Measurements from ENCODE around the gene FRMD4A. TPM values are rescaled to one million over a fixed set of nuclear protein-coding genes. Genes with fewer than 3 reads are reported as not detected.

FRMD4A gene
- total RNA-seq, 1 donor from 2014 or later: 20.2 TPM

DNA sequence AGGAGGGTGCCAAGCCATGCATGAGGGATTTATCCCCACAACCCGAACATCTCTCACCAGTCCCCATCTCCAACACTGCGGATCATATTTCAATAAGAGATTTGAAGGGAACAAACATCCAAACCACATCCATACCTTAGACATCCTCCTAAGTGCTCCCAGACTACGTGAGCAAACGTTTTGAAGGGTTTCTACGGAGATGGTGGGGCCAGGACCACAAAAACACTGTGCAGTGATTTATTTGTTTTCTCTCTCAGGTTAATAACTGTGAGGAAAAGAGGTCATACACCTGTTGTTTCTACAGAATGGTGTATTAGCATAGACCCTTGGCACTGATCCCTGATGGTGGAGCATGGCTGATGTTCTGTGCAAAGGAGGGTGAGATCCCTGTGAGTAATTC lies 277.8 kb downstream of the FRMD4A start:
- no peaks in the 10 kb centered on the region for H3F3A ChIP-seq (ENCODE audit: low read depth)
- DNase-seq (ENCODE audit: low spot score): no peak
- H3K9me3 Mint-ChIP-seq: peaks cover 27% of the 10 kb centered on the region
- H3K9ac ChIP-seq: no peak overlapping the region
- H4K20me1 ChIP-seq (ENCODE audit: low read depth): no peaks in the 10 kb centered on the region
- H3K79me2 ChIP-seq (ENCODE audit: low read depth): no peaks in the 10 kb centered on the region
- no peaks in the 10 kb centered on the region for H3K9me3 ChIP-seq (ENCODE audit: low read depth)
- peaks cover 15% of the 10 kb centered on the region for H3K36me3 Mint-ChIP-seq
- H3K4me2 ChIP-seq: no peak overlapping the region
- no peak overlapping the region for H3K27ac ChIP-seq
- H3K27ac Mint-ChIP-seq: no peak overlapping the region
- peaks cover 10% of the 10 kb centered on the region for H3K4me1 ChIP-seq
- no peaks in the 10 kb centered on the region for H3K27me3 Mint-ChIP-seq (ENCODE audit: insufficient read depth, low read depth)
- H2AFZ ChIP-seq (replicated peaks): no peak overlapping the region
- peaks cover 25% of the 10 kb centered on the region for H3K4me1 Mint-ChIP-seq
- no peak overlapping the region for H3K4me3 ChIP-seq
- no peak for TF ChIP-seq EZH2phosphoT487 (IDR thresholded peaks at IDR 0.05)
- TF ChIP-seq, protein P1, sequence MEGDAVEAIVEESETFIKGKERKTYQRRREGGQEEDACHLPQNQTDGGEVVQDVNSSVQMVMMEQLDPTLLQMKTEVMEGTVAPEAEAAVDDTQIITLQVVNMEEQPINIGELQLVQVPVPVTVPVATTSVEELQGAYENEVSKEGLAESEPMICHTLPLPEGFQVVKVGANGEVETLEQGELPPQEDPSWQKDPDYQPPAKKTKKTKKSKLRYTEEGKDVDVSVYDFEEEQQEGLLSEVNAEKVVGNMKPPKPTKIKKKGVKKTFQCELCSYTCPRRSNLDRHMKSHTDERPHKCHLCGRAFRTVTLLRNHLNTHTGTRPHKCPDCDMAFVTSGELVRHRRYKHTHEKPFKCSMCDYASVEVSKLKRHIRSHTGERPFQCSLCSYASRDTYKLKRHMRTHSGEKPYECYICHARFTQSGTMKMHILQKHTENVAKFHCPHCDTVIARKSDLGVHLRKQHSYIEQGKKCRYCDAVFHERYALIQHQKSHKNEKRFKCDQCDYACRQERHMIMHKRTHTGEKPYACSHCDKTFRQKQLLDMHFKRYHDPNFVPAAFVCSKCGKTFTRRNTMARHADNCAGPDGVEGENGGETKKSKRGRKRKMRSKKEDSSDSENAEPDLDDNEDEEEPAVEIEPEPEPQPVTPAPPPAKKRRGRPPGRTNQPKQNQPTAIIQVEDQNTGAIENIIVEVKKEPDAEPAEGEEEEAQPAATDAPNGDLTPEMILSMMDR (IDR thresholded peaks at IDR 0.05): no peak
- no peak for TF ChIP-seq EZH2 (IDR thresholded peaks at IDR 0.05)
- no peaks in the 10 kb centered on the region for H3K27me3 ChIP-seq
- H3K36me3 ChIP-seq: no peaks in the 10 kb centered on the region
- no peak overlapping the region for H3K4me3 Mint-ChIP-seq

DNA sequence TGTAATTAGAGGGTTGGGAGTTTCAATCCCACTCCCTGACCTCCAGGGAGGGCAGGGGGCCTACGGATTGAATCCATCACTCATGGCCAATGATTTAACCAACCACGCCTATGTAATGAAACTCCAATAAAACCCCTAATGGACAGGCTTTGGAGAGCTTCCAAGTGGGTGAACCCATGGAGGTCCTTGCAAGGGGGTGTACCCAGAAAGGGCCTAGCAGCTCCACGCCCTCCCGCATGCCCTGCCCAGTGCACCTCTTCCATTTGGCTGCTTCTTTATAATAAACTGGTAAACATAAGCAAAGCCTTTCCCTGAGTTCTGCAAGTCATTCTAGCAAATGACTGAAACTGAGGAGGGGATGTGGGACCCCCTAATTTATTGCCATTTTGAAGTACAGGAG lies 280.1 kb downstream of the FRMD4A start:
- no peak overlapping the region for H3K4me3 ChIP-seq
- no peak overlapping the region for H3K4me2 ChIP-seq
- H3F3A ChIP-seq (ENCODE audit: low read depth): no peaks in the 10 kb centered on the region
- TF ChIP-seq EZH2phosphoT487 (IDR thresholded peaks at IDR 0.05): no peak
- TF ChIP-seq, protein P1 (IDR thresholded peaks at IDR 0.05): no peak
- no peak for TF ChIP-seq EZH2 (IDR thresholded peaks at IDR 0.05)
- no peaks in the 10 kb centered on the region for H3K9me3 ChIP-seq (ENCODE audit: low read depth)
- no peaks in the 10 kb centered on the region for H4K20me1 ChIP-seq (ENCODE audit: low read depth)
- H3K9ac ChIP-seq: no peak overlapping the region
- H3K4me1 ChIP-seq: no peaks in the 10 kb centered on the region
- H3K36me3 Mint-ChIP-seq: peaks cover 15% of the 10 kb centered on the region
- H3K4me1 Mint-ChIP-seq: peaks cover 9% of the 10 kb centered on the region
- no peaks in the 10 kb centered on the region for H3K36me3 ChIP-seq
- H3K27me3 ChIP-seq: no peaks in the 10 kb centered on the region
- no peak overlapping the region for H3K27ac ChIP-seq
- H3K27me3 Mint-ChIP-seq (ENCODE audit: insufficient read depth, low read depth): no peaks in the 10 kb centered on the region
- H3K4me3 Mint-ChIP-seq: no peak overlapping the region
- DNase-seq (ENCODE audit: low spot score): no peak
- no peak overlapping the region for H2AFZ ChIP-seq (replicated peaks)
- peaks cover 23% of the 10 kb centered on the region for H3K9me3 Mint-ChIP-seq
- H3K27ac Mint-ChIP-seq: no peak overlapping the region
- no peaks in the 10 kb centered on the region for H3K79me2 ChIP-seq (ENCODE audit: low read depth)

DNA sequence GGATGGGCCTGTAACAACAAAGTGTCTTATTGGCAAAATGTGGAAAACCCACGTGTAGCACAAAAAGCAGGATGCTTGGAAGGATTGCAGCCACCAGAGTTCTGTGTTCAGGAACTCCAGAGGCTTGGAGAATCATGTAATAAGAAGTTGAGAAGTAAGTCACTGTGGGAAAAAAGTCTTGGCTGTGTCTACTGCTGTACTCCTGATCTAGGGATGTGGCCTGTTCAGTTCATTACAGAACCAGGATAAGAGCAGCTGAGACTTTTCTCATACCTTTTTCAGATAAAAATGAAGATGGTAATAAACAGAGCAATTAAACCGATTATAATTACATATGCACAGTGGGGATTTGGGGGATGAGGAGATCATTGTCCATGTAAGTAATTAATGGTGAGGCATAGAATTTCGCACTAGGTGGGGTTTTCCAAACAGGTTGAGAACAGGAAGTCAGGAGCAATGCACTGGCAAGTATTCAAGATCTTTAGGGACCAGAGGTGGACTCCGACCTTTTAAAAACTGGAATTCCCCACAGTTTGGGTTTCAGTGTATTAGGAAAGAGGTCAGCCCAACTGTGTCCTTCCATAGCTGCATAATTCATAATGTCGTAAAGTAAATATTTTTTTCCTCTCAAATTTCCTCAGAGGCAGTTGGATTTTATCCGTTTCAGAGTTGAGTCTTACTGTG lies 281.7 kb downstream of the FRMD4A start:
- Histone ChIP-seq H3K9ac (no peak overlapping the region), H3K9me3 (ENCODE audit: low read depth) (no peaks in the 10 kb centered on the region), H3K27me3 (no peaks in the 10 kb centered on the region), H3F3A (ENCODE audit: low read depth) (no peaks in the 10 kb centered on the region), H4K20me1 (ENCODE audit: low read depth) (no peaks in the 10 kb centered on the region), H2AFZ (replicated peaks) (no peak overlapping the region), H3K4me2 (no peak overlapping the region), H3K4me3 (no peak overlapping the region), H3K4me1 (no peaks in the 10 kb centered on the region), H3K79me2 (ENCODE audit: low read depth) (no peaks in the 10 kb centered on the region), H3K36me3 (no peaks in the 10 kb centered on the region), H3K27ac (no peak overlapping the region)
- Mint-ChIP-seq H3K36me3 (peaks cover 6% of the 10 kb centered on the region), H3K27ac (no peak overlapping the region), H3K27me3 (ENCODE audit: insufficient read depth, low read depth) (no peaks in the 10 kb centered on the region), H3K4me3 (no peak overlapping the region), H3K9me3 (peaks cover 12% of the 10 kb centered on the region), H3K4me1 (peaks cover 5% of the 10 kb centered on the region)
- DNase-seq (ENCODE audit: low spot score): no peak
- TF ChIP-seq EZH2phosphoT487 (IDR thresholded peaks at IDR 0.05): no peak
- no peak for TF ChIP-seq EZH2 (IDR thresholded peaks at IDR 0.05)
- TF ChIP-seq, protein P1 (IDR thresholded peaks at IDR 0.05): no peak

All from neural progenitor cell (in vitro differentiated cells).